AG09309 (cell line): ENCODE data around the gene GH2.
A peak's percentile ranks its signal among the peaks of the same experiment; 100 is the strongest.

ENCODE experiments used
- DNase-seq: peaks from one replicate; pipeline ENCODE4 v3.0.0-alpha.2; 2010; ENCODE audit warnings: low read depth
- H3K4me3 ChIP-seq: 2 replicates; pipeline ENCODE4 v1.5.1; 2011; ENCODE audit warnings: mild to moderate bottlenecking, low read depth, low read length, moderate library complexity; ENCODE audit not compliant: control insufficient read depth
- TF ChIP-seq, protein P1 (sequence below): IDR thresholded peaks from 2 replicates; pipeline ENCODE4 v1.5.1; 2011; ENCODE audit warnings: mild to moderate bottlenecking, low read depth, low read length, inconsistent platforms; ENCODE audit not compliant: insufficient read depth, control insufficient read depth; ENCODE audit errors: missing control alignments

The GH2 gene

GRCh38 chr17:63850401-63850800 is 31.3 kb downstream of the GH2 start:
- DNase-seq, result no peak
- no peak overlapping the region for H3K4me3 ChIP-seq
- TF ChIP-seq, protein P1, sequence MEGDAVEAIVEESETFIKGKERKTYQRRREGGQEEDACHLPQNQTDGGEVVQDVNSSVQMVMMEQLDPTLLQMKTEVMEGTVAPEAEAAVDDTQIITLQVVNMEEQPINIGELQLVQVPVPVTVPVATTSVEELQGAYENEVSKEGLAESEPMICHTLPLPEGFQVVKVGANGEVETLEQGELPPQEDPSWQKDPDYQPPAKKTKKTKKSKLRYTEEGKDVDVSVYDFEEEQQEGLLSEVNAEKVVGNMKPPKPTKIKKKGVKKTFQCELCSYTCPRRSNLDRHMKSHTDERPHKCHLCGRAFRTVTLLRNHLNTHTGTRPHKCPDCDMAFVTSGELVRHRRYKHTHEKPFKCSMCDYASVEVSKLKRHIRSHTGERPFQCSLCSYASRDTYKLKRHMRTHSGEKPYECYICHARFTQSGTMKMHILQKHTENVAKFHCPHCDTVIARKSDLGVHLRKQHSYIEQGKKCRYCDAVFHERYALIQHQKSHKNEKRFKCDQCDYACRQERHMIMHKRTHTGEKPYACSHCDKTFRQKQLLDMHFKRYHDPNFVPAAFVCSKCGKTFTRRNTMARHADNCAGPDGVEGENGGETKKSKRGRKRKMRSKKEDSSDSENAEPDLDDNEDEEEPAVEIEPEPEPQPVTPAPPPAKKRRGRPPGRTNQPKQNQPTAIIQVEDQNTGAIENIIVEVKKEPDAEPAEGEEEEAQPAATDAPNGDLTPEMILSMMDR, result no peak

DNA sequence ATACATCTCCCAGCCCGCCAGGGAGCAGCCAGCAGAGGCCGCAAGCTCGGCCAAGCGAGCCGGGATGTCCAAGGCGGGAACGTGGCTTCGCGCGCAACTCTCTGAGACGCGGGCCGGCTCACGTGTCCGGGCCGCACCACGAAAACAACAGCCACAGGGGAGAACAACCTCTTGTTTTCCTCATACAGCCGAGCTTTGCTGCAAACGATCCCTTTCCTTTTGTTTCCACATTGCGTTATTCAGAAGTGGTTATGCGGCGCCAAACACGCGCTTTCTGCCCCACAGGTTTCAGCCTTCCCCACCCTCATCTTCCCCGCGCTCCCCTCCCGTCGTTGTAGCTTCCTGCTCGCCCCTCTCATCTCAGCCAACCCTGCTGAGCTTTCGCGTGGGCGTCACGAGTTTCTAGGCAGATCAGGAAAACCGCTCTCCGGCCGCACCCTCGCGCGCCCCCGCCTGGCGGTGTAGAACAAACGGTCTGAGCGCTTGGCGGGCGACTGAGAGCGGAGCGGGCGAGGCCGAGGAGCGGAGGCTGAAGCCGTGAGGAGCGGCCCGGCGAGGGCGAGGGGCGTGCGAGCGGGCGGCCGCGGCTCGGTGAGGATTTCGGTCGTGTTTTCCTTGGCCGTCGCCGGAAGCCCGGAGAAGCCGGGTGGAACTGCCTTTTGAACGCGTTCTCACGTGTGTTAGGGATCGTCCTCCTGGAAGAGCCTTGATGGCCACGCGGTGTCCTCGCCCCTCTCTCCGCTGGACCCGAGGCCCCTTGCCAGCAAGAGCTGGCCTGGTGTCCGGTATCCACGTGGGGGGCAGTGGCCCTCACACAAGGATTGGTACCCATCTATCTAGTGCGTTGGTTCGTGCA is 32.7 kb downstream of the GH2 start:
- no peak overlapping the region for H3K4me3 ChIP-seq

GRCh38 chr17:63847525-63848249 is 34.1 kb downstream of the GH2 start:
- no peak overlapping the region for H3K4me3 ChIP-seq
- no peak for DNase-seq
- TF ChIP-seq, protein P1, result no peak

More for the DNA sequence above, 32.7 kb downstream of the GH2 start:
- DNase-seq, result peak; percentile 52
- TF ChIP-seq, protein P1, result peak; percentile 63

DNA sequence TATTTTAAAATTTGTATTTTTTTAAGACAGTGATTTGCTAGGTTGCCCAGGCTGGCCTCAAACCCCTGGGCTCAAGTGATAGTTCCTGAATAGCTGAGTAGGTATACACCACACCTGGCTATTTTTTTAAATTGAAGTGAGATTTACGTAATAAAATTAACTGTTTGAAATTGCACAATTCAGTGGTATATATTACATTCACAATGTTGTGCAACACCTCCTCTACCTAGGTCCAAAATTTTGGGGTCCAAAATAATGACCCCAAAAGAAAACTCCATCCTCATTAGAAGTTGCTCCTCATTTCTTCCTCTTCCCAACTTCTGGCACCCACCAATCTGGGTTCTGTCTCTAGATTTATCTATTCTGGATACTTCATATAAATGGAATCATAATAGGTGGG is 36.2 kb downstream of the GH2 start:
- TF ChIP-seq, protein P1, result no peak

DNA sequence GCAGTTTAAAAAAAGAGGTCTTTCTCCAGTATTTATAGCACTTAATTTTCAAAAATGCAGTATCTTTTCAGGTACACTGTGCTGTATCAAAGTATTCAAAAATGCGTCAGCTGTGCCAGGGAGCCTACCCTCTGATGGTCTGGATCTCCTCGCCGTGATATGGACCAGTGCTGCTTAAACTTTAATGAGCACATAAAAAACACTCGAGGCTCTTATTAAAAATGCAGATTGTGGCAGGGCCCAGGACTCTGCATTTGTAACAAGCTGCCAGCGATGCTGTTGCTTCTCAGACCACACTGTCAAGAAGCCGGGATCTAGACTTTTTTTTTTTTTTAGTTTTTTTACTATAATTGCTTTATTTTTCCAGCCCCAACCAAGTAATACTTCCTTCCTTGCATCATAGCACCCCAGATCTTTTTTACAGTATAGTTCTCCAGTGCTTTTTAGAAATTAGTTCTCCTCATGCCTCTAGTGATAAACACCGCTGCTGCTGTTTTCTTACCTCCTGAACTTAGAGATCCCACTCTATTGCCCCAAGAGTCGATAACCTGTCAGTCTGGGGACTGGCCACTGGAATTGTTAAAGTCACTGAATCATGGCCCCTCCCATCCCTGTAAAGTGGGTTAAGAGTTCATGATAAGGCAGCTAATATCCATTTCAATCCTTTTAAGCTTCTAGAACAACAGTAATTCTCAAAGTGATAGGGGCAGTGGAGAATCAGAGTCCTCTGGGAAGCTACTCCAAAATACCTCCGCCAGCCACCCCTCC is 37.6 kb downstream of the GH2 start:
- no peak overlapping the region for H3K4me3 ChIP-seq
- TF ChIP-seq, protein P1, result no peak
- no peak for DNase-seq

More for the DNA sequence above, 36.2 kb downstream of the GH2 start:
- DNase-seq, result no peak
- H3K4me3 ChIP-seq, result no peak overlapping the region

DNA sequence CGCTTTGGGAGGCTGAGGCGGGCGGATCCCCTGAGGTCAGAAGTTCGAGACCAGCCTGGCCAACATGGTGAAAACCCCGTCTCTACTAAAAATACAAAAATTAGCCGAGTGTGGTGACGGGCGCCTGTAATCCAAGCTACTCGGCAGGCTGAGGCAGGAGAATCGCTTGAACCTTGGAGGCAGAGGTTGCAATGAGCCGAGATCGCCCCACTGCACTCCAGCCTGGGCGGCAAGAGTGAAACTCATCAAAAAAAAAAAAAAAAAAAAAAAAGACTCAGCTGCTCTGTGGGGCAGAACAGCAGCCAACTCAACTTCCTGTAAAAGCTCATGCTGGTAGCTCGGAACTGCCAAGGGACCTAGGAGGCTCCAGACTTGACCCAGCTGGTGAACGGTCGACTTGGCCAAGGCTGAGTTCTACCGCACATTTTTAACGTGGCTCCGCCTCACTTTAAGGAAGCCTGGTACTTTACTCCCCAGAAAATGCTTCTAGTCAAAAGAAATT is 38.3 kb downstream of the GH2 start:
- DNase-seq, result peak; percentile 18
- H3K4me3 ChIP-seq, result peak overlapping the region; percentile 88
